ENCODE data around the gene INSC. TPM values are rescaled to one million over a fixed set of nuclear protein-coding genes. Genes with fewer than 3 reads are reported as not detected.

INSC gene
- total and polyA plus RNA-seq, 9 of the 15 experiments (the other 6 are each of a cell fraction or from before 2014, with no cell fraction given): not detected

DNA sequence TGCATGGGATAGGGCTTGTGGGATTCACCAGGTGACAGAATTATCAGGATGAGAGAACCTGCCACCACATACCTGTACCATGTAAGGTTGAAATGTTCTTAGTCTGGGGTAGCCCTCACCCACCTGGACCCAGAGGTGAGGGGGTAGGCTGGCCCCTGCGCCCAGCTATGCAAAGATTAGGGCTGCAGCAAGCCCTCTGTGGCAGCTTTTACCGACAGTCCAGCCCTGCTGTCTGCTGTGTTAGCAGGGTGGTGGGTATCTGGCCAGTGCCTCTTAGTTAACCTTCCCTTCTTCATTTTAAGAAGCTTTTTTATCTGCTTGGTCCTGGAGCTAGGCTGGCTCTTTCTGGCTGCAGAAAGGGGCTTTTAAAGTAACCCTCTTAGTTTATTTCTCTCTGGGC, 13.9 kb downstream of the INSC start:
- Histone ChIP-seq H3K36me3 (ENCODE audit: control insufficient read depth, insufficient read depth, low read length) (no peaks in the 10 kb centered on the region), H3K4me2 (ENCODE audit: insufficient read depth, low read length) (no peak overlapping the region), H3K4me1 (replicated peaks in 1 of 2; ENCODE audit: control insufficient read depth in 2 of 2, insufficient read depth in 2 of 2, low read length in 2 of 2) (no peaks in the 10 kb centered on the region), H4K20me1 (replicated peaks; ENCODE audit: control insufficient read depth, insufficient read depth, low read length) (no peaks in the 10 kb centered on the region), H3K9me3 (replicated peaks; ENCODE audit: control insufficient read depth, insufficient read depth, low read depth, low read length) (no peaks in the 10 kb centered on the region), H3K27ac (ENCODE audit: extremely low read depth, low read depth, low read length) (no peak overlapping the region), H3K9me1 (ENCODE audit: control insufficient read depth, insufficient read depth, low read length) (no peaks in the 10 kb centered on the region), H2AFZ (ENCODE audit: low read depth, low read length) (no peak overlapping the region), H3K79me2 (ENCODE audit: control insufficient read depth, insufficient read depth, low read length) (no peaks in the 10 kb centered on the region), H3K4me3 (no peak overlapping the region), H3K9ac (ENCODE audit: insufficient read depth in 1 of 2, low read depth in 2 of 2, low read length in 2 of 2) (no peak overlapping the region; a peak in 1 of 4 replicates), H3K27me3 (ENCODE audit: control insufficient read depth in 2 of 2, insufficient read depth in 2 of 2, low read length in 2 of 2) (peaks cover 0 to 4% of the 10 kb centered on the region in 2 experiments; a peak in 1 of 5 replicates)
- FAIRE-seq: no peak
- WGBS (ENCODE audit: insufficient coverage, low coverage, missing lambda C conversion rate): 3% methylated on average over 2 of the region's 2 CpGs
- in situ Hi-C loops (cut with MboI) (no loop called here), intact Hi-C loops (cut with micrococcal nuclease) (no loop called here)
- CTCF ChIA-PET (ENCODE audit: low intra/inter-chr PET ratio): no interaction called here
- no TSS peak for BruUV-seq (replicated peaks)
- TF ChIP-seq ARHGAP35 (IDR thresholded peaks at IDR 0.05; ENCODE audit: partially characterized antibody): no peak
- no peak for ATAC-seq
- no peak for DNase-seq (ENCODE audit: extremely low read depth in 1 of 4, low spot score in 3 of 4)
- POLR2A ChIA-PET: no interaction called here

DNA sequence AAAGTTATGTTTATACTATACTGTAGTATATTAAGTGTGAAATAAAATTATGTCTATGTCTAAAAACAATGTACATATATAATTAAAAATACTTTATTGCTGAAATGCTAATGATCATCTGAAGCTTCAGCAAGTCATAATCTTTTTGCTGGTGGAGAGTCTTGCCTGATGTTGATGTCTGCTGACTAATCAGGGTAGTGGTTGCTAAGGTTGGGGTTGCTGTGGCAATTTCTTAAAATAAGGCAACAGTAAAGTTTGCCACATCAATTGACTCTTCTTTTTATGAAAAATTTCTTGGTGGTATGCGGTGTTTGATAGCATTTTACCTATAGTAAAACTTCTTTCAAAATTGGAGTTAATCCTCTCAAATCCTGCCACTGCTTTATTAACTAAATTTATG, 21.4 kb downstream of the INSC start:
- in situ Hi-C loops (cut with MboI): no loop called here
- no peak for TF ChIP-seq RBM22 (IDR thresholded peaks at IDR 0.05; ENCODE audit: low read depth, low read length, poor library complexity, severe bottlenecking)
- no peak for TF ChIP-seq RBM17 (IDR thresholded peaks at IDR 0.05; ENCODE audit: borderline replicate concordance, low read depth, low read length)
- intact Hi-C loops (cut with micrococcal nuclease): no loop called here

More for the DNA sequence above, 21.4 kb downstream of the INSC start:
- H3K4me1 ChIP-seq (replicated peaks in 1 of 2; ENCODE audit: control insufficient read depth in 2 of 2, insufficient read depth in 2 of 2, low read length in 2 of 2): no peaks in the 10 kb centered on the region
- H3K4me3 ChIP-seq: no peak overlapping the region
- H3K9me1 ChIP-seq (ENCODE audit: control insufficient read depth, insufficient read depth, low read length): no peaks in the 10 kb centered on the region
- no peak overlapping the region for H2AFZ ChIP-seq (ENCODE audit: low read depth, low read length)
- no peak overlapping the region for H3K27ac ChIP-seq (ENCODE audit: extremely low read depth, low read depth, low read length)
- DNase-seq (ENCODE audit: extremely low read depth in 1 of 4, low spot score in 3 of 4): no peak
- no peaks in the 10 kb centered on the region for H3K79me2 ChIP-seq (ENCODE audit: control insufficient read depth, insufficient read depth, low read length)
- ATAC-seq: no peak
- 0% methylated on average over 1 of the region's 1 CpG for WGBS (ENCODE audit: insufficient coverage, low coverage, missing lambda C conversion rate)
- no peaks in the 10 kb centered on the region for H3K36me3 ChIP-seq (ENCODE audit: control insufficient read depth, insufficient read depth, low read length)
- FAIRE-seq: no peak
- no peaks in the 10 kb centered on the region for H3K9me3 ChIP-seq (replicated peaks; ENCODE audit: control insufficient read depth, insufficient read depth, low read depth, low read length)
- no peaks in the 10 kb centered on the region for H3K27me3 ChIP-seq (ENCODE audit: control insufficient read depth in 2 of 2, insufficient read depth in 2 of 2, low read length in 2 of 2)
- no peak overlapping the region for H3K4me2 ChIP-seq (ENCODE audit: insufficient read depth, low read length)
- BruUV-seq (replicated peaks): no TSS peak
- H3K9ac ChIP-seq (ENCODE audit: insufficient read depth in 1 of 2, low read depth in 2 of 2, low read length in 2 of 2): no peak overlapping the region
- ChIA-PET CTCF (ENCODE audit: low intra/inter-chr PET ratio) (no interaction called here), POLR2A (no interaction called here)
- H4K20me1 ChIP-seq (replicated peaks; ENCODE audit: control insufficient read depth, insufficient read depth, low read length): no peaks in the 10 kb centered on the region
